ENCODE data around the gene ZIC5. TPM values are rescaled to one million over a fixed set of nuclear protein-coding genes. Genes with fewer than 3 reads are reported as not detected.

Gene ZIC5
- polyA plus RNA-seq, 2 of the 4 experiments (the other 2 are of a cell fraction) = 2.8 to 3.1 TPM

- Histone ChIP-seq H3K27ac (no peak overlapping the region), H3K4me2 (peak overlapping the region; percentile 38), H3K4me3 (no peak overlapping the region), H3K9me3 (no peaks in the 10 kb centered on the region), H3K4me1 (no peaks in the 10 kb centered on the region)
- ATAC-seq = peak; percentile 62 to 72; a peak in 3 of 6 replicates
- DNase-seq (ENCODE audit: low read depth in 1 of 2, low spot score in 1 of 2) = peak; percentile 24 to 30
- no peak for TF ChIP-seq BCL3 (IDR thresholded peaks at IDR 0.05)
- TF ChIP-seq CHD2 (IDR thresholded peaks at IDR 0.05; ENCODE audit: low read length, partially characterized antibody) = no peak
- no peak for TF ChIP-seq HEYL (CRISPR knock-in tag; IDR thresholded peaks at IDR 0.05)
- TF ChIP-seq HMGXB4 (CRISPR knock-in tag; IDR thresholded peaks at IDR 0.05; ENCODE audit: borderline replicate concordance) = no peak
- TF ChIP-seq CEBPB (IDR thresholded peaks at IDR 0.05) = no peak
- TF ChIP-seq REST (IDR thresholded peaks at IDR 0.05) = no peak
- no peak for TF ChIP-seq PHF8 (IDR thresholded peaks at IDR 0.05; ENCODE audit: borderline replicate concordance, low read depth)
- no peak for TF ChIP-seq SMC3 (IDR thresholded peaks at IDR 0.05)
- no peak for TF ChIP-seq ATOH8 (CRISPR knock-in tag; IDR thresholded peaks at IDR 0.05; ENCODE audit: low read depth)
- no peak for TF ChIP-seq KDM1A (IDR thresholded peaks at IDR 0.05; ENCODE audit: low read depth)
- no peak for TF ChIP-seq CHD4 (IDR thresholded peaks at IDR 0.05; ENCODE audit: borderline replicate concordance)
- TF ChIP-seq HOXB13 (CRISPR knock-in tag; IDR thresholded peaks at IDR 0.05; ENCODE audit: low read depth) = no peak
- TF ChIP-seq RFX5 (IDR thresholded peaks at IDR 0.05) = no peak
- no peak for TF ChIP-seq TP53 (CRISPR knock-in tag; IDR thresholded peaks at IDR 0.05)
- TF ChIP-seq RARB (CRISPR knock-in tag; IDR thresholded peaks at IDR 0.05) = no peak
- no peak for TF ChIP-seq ELK1 (IDR thresholded peaks at IDR 0.05; ENCODE audit: low read depth, low read length)
- no peak for TF ChIP-seq TFCP2L1 (CRISPR knock-in tag; IDR thresholded peaks at IDR 0.05)
- no peak for TF ChIP-seq HES2 (IDR thresholded peaks at IDR 0.05)
- no peak for TF ChIP-seq EP300 (IDR thresholded peaks at IDR 0.05)
- POLR2A ChIA-PET = no interaction called here
- 61% methylated on average over 28 of the region's 29 CpGs for WGBS (ENCODE audit: missing lambda C conversion rate)
- CTCF ChIA-PET = interaction anchor here (1.6 kb wide), 1 partner anchor 10 kb away, joined by 8 read pairs; no protein-coding TSS in a partner anchor
- FAIRE-seq = no peak
Observed at GRCh38 chr13:99926014-99926731, 45.4 kb downstream of the ZIC5 start.
